Uterus (tissue), 2 donors: ENCODE measurements around the gene ADI1.

ENCODE experiments used
- CTCF ChIP-seq, 4 experiments: fragments of 200-600 bp in 2 of 4; fragments of 450-650 bp in 2 of 4; sonication (generic) in 2 of 4; IDR thresholded peaks; one replicate each; pipeline ENCODE4 v1.5.1; 2016 to 2019; ENCODE audit warnings: antibody characterized with exemption in 4 of 4, mild to moderate bottlenecking in 2 of 4, moderate library complexity in 1 of 4
- POLR2A ChIP-seq, 2 donors: fragments of 450-650 bp; IDR thresholded peaks; one replicate each; pipeline ENCODE4 v1.6.1; 2016; ENCODE audit warnings: antibody characterized with exemption in 2 of 2, mild to moderate bottlenecking in 1 of 2, moderate library complexity in 1 of 2

DNA sequence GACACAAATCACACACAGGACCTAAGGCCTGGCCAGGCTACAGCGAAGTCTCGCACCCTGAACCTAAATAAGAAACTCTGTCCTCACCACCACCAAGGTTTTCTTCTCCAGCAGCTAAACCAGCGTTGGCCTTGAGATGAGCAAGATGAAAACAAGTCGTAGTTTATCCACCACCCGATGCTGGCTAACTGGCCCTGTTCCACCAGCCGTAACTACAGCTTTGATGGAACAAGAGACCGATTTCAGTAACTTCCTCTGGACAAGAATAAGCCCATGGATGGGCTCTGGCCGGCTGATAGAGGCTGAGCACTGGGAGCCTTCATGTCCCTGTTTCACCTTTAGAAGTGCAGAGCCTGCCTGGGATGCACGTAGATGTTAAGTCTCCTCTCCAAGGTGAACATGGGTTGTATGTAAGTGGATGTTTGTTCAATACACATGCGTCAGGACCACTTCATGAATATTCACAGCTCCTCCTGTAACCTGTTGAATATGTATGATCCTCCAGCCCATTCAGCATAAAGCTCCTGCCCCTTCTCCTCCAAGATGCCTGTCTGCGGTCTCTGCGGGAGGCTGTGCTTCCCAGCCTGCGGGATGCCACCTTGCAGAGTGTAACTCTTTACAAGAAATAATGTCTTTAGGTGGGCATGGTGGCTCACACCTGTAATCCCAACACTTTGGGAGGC, 24.2 kb downstream of the ADI1 start:
- TF ChIP-seq CTCF (IDR thresholded peaks at IDR 0.05), result no peak
- no peak for TF ChIP-seq POLR2A (IDR thresholded peaks at IDR 0.05)
